GM12892 (cell line): ENCODE results near the gene TMEM167A.

ENCODE experiments used
- POLR2A ChIP-seq: IDR thresholded peaks from 2 replicates; pipeline ENCODE4 v1.6.1; 2011; ENCODE audit warnings: low read depth, low read length, control low read depth
- POLR2AphosphoS5 ChIP-seq: IDR thresholded peaks from 2 replicates; pipeline ENCODE4 v1.6.1; 2011; ENCODE audit warnings: low read depth, low read length, control low read depth

GRCh38 chr5:83099001-83099400, 21.8 kb upstream of the TMEM167A start:
- TF ChIP-seq POLR2A = no peak
- TF ChIP-seq POLR2AphosphoS5 = no peak
